Hippocampal formation (tissue), 2 donors: Measurements from ENCODE around the gene SUPT3H.

Experiments used
- DNase-seq, 2 donors: peaks; one replicate each; lab custom pipeline; 2025; lab: John Stamatoyannopoulos, UW

Gene SUPT3H

GRCh38 chr6:45388328-45388727 is 10.6 kb upstream of the SUPT3H start:
- DNase-seq = no peak

GRCh38 chr6:45387236-45387635 is 9.5 kb upstream of the SUPT3H start:
- no peak for DNase-seq

- DNase-seq = no peak
These were observed 8.8 kb upstream of the SUPT3H start for GRCh38 chr6:45386501-45386900.

- no peak for DNase-seq
These were observed 4.7 kb upstream of the SUPT3H start for GRCh38 chr6:45382391-45382790.

- no peak for DNase-seq
These were observed 696 bp upstream of the SUPT3H start for GRCh38 chr6:45378334-45378926.

GRCh38 chr6:45377043-45377553 is 636 bp downstream of the SUPT3H start:
- peak in 1 of 2 donors; percentile 60 for DNase-seq

- no peak for DNase-seq
These were observed 1.3 kb downstream of the SUPT3H start for GRCh38 chr6:45376310-45377042.

- no peak for DNase-seq
These were observed 2.3 kb downstream of the SUPT3H start for GRCh38 chr6:45375449-45375848.

- DNase-seq = no peak
These were observed 5.7 kb downstream of the SUPT3H start for GRCh38 chr6:45371924-45372573.

- DNase-seq = no peak
These were observed 7.9 kb downstream of the SUPT3H start for GRCh38 chr6:45369870-45370269.

- DNase-seq = no peak
These were observed 9.7 kb downstream of the SUPT3H start for GRCh38 chr6:45367999-45368398.

GRCh38 chr6:45366534-45366933 is 11.2 kb downstream of the SUPT3H start:
- no peak for DNase-seq

GRCh38 chr6:45365036-45365435 is 12.7 kb downstream of the SUPT3H start:
- no peak for DNase-seq

- DNase-seq = no peak
These were observed 13.3 kb downstream of the SUPT3H start for GRCh38 chr6:45364466-45364865.

- DNase-seq = no peak
These were observed 24.1 kb downstream of the SUPT3H start for GRCh38 chr6:45353654-45354053.

GRCh38 chr6:45351667-45352066 is 26.1 kb downstream of the SUPT3H start:
- DNase-seq = no peak

- DNase-seq = no peak
These were observed 26.7 kb downstream of the SUPT3H start for GRCh38 chr6:45351076-45351475.

GRCh38 chr6:45350186-45350710 is 27.5 kb downstream of the SUPT3H start:
- no peak for DNase-seq

- no peak for DNase-seq
These were observed 32.8 kb downstream of the SUPT3H start for GRCh38 chr6:45344900-45345299.

GRCh38 chr6:45328523-45328922 is 49.2 kb downstream of the SUPT3H start:
- DNase-seq = no peak

- DNase-seq = no peak
These were observed 49.7 kb downstream of the SUPT3H start, which contains the start of gene RUNX2 for GRCh38 chr6:45327956-45328522. Gene RUNX2 (plus strand): TSS chr6:45328330. CDS start chr6:45328727, 397 bp downstream.

GRCh38 chr6:45326698-45327417 is 50.9 kb downstream of the SUPT3H start:
- no peak for DNase-seq
